ELF-1 (cell line): ENCODE data around the gene TCF25.
A peak's percentile ranks its signal among the peaks of the same experiment; 100 is the strongest.
"Not testable (repeated sequence)": the region's sequence is repeated elsewhere in the genome, so short reads cannot be mapped to it uniquely, and the experiment has no call there.

Experiments
- DNase-seq: peaks from one replicate; pipeline ENCODE4 v3.0.0-alpha.2; 2016; ENCODE audit warnings: low read depth, low spot score

TCF25 gene, protein sequence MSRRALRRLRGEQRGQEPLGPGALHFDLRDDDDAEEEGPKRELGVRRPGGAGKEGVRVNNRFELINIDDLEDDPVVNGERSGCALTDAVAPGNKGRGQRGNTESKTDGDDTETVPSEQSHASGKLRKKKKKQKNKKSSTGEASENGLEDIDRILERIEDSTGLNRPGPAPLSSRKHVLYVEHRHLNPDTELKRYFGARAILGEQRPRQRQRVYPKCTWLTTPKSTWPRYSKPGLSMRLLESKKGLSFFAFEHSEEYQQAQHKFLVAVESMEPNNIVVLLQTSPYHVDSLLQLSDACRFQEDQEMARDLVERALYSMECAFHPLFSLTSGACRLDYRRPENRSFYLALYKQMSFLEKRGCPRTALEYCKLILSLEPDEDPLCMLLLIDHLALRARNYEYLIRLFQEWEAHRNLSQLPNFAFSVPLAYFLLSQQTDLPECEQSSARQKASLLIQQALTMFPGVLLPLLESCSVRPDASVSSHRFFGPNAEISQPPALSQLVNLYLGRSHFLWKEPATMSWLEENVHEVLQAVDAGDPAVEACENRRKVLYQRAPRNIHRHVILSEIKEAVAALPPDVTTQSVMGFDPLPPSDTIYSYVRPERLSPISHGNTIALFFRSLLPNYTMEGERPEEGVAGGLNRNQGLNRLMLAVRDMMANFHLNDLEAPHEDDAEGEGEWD

DNA sequence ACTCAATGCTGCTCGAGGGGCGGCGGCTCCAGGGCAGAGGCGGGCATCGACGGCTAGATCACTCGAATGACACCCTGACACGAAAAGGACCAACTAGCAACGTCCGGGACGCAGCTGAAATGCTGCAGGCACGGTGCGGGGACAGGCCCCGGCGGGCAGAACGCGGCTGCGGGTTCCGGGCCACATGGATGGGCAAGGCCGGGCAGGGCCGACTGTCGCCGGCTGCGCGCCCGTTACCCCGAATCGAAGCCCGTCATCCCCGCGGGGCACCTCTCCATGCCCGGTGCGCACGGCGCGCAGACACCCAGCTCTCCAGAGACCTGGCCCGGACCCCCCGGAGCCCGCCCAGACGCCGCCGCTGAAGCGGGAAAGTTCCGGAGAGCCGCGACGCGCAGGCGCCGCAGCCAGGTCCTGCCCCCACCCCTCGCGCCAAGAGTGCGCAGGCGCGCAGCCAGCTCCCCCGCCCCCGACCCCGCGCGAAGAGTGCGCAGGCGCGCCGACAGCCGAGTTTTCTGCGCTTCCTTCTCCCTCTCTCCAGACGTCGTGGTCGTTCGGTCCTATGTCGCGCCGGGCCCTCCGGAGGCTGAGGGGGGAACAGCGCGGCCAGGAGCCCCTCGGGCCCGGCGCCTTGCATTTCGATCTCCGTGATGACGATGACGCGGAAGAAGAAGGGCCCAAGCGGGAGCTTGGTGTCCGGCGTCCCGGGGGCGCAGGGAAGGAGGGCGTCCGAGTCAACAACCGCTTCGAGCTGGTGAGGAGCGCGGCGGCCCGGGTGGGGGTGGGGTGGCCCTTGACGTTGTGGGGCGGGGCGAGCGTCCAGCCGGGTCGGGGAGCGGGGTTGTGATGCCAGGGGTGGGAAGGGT, at the start of gene TCF25:
Gene TCF25, plus strand, starts transcription at position 484 of the 863 bp plus-strand sequence. Its CDS starts 76 bp downstream, at position 560.
- DNase-seq = peak; percentile 93

DNA sequence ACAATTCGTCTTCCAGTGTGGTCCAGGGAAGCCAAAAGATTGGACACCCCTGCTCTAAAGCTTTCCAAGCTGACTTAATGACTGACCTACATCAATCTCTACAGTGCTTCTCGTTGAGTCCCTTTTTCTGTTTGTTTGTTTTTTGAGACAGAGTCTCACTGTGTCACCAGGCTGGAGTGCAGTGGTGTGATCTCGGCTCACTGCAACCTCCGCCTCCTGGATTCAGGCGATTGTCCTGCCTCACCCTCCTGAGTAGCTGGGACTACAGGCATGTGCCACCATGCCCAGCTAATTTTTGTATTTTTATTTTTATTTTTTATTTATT, 49.6 kb upstream of the TCF25 start:
- DNase-seq = not testable (repeated sequence)

DNA sequence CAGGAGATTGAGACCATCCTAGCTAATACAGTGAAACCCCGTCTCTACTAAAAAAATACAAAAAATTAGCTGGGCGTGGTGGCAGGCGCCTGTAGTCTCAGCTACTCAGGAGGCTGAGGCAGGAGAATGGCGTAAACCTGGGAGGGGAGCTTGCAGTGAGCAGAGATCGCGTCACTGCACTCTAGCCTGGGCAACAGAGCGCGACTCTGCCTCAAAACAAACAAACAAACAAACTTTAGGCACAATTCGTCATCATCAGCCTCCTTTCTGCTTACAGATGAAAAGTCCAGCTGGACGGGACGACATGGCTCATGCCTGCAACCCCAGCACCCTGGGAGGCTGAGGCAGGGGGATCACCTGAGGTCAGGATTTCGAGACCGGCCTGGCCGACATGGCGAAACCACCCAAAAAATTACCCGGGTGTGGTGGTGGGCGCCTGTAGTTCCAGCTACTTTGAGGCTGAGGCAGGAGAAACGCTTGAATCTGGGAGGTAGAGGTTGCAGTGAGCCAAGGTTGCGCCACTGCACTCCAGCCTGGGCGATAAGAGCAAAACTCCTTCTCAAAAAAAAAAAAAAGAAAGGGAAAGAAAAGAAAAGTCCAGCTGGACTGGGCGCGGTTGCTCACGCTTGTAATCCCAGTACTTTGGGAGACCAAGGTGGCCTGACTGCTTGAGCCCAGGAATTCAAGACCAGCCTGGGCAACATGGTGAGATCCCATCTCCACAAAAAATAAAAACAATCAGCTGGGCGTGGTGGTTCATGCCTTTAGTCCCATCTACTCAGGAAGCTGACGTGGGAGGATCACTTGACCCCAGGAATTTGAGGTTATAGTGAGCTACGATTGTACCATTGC, 46.6 kb upstream of the TCF25 start:
- DNase-seq = no peak

DNA sequence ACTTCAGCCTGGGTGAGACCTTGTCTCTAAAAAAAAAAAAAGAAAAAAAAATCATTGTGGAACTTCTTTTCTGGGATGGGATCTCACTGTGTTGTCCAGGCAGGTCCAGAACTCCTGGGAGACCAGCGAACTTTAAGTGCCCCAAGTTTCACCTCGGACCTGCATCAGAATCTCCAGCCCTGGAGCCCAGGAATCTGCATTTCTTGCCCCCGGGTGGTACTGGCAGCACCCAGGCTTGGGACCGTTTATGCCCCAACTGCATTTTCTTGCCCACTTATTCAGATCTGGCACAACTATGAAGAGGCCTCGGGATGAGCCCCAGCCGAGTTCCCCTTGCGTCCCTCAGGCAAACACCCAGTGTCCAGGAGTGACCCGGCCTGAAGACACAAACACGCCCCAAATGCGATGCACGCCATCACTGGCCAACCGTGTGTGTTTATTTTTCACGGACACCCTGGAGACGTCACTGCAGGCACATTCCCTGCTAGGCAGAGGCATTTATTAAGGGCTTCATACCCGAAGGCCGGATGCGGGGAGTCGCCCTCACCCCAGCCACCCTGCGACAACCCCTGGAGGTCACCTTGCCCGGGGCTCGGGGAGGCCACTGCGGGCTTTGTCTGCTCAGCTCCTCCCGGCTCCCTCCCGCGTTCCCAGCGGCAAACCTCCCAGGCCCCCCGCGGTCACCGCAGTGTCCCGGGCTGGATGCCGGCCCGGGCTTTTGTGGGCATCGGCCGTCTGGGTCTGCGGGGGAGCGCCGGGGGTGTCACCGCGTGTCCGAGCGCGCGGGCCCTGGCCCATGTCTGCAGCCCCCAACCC, 45.8 kb upstream of the TCF25 start:
- peak; percentile 67 for DNase-seq

DNA sequence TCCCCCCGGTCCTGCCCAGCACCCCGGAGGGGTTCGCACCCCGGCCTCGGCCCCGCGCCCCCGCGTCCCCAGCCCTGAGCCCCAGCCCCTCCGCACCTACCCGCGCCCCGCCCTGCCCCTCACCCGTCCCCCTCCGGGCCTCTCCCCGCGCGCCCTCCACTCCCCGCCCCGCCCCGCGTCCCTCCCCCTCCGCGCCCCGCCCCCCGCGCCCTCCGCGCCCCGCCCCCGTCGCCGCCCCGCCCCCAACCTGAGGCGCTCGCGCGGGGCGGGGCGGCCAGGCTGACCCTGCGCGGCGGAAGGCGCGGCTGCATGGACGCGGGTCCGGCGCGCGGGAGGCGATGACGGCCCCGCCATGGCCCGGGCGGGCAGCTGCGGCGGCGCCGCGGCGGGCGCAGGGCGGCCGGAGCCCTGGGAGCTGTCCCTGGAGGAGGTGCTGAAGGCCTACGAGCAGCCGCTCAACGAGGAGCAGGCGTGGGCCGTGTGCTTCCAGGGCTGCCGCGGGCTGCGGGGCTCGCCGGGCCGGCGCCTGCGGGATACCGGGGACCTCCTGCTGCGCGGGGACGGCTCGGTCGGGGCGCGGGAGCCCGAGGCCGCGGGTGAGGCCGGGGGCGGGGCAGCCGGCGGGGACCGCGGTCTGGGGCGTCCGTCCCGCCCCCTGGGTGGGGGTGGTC, 45.1 kb upstream of the TCF25 start, which contains the start of gene SPIRE2:
Gene SPIRE2, plus strand, starts transcription at position 277 of the 671 bp plus-strand sequence. Its CDS starts 76 bp downstream, at position 353.
- peak; percentile 83 for DNase-seq

DNA sequence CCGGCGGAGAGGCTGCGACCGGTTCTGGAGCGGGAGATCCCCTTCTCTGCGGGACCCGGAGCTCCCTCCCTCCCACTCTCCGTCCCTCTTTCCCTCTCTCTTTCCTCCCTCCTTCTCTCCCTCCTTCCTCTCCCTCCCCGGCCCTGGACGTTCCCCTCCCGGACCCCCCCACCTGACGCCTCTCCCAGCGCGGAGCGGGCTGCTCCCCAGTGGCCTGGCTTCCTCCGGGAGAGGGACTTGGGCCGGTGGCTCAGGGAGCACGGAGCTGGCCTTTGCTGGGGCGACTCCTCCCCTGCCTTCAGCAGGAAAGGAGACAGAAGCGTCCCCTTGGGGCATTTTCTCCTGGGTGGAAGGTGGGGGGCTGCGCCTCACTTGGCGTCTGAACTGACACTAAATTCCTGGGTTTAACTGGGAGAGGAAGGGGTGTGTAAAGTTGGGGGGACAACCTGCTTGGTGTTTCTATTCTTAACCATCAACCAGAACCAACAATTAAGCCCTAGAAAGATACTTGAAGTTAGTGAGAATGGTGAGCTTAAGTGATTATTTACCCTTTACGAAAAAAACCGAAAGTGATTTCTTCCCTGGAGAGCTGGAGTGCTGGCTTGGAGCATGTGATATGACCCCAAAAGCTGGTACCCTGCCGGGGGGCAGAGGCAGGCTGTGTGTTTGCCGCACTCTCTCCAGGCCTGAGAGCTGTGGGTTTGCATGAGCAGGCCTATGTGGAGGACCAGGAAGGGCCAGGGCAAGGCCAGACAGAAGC, 44.3 kb upstream of the TCF25 start:
- no peak for DNase-seq

DNA sequence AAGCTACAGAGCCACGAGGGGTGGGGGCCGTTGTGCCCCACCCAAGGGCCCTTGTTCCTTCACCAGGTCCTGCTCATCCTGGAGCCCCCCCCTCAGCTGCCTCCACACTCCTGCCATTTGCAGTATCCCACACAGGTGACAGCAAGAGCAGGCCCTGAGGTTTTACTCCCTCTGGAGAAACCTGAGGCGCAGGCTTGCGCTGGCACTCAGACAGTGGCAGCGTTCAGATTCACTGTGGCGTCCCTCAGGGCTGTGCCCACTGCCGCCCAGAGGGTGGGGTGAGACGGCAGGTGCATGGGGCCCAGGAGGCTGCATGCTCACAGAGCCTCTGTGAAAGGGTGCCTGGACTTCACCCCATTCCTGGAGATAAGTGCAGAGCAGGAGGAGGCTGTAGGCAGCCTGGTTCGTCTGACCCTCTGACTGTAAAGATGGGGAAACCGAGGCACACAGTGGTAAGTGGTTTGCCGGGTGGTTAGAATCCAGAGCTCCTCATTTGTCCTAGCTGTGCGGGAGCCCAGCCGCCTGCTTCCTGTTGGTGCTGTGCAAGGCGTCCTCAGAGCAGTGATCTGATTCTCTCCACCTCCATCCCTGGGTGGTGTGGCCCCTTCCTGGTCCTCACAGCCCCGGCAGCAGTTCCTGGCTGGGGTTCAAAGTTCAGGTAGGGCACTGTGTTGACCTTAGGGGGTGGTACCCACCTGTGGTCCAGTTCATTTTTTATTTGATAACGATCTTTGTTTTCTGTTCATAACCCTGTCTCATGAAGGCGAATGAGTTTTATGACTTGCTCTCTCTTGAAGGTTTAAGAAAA, 43.6 kb upstream of the TCF25 start:
- no peak for DNase-seq

DNA sequence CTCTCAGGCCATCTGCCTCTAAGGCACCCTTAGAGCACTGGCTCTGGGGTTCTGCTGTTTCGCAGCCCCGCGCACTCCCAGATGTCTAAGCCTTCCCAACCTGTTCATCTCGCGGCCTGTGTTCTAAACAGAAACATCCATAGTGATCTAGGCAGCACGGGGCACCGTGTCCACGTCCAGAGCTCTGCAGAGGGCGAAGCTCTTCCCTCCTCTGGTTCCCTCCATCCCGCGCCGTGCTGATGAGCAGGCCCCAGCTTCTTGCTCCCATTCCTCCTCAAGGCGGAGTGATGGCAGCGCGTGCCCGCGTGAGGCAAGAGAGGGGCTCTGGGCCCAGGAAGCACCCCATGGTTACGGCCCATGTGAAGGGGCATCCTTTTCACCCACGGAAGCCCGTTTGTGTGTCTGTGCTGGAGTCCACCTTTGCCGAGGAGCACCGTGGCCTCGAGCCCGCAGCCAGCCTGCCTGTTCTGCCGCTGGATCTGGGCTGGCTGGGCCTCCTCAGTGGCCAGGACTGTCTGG, 41.5 kb upstream of the TCF25 start:
- DNase-seq = no peak

DNA sequence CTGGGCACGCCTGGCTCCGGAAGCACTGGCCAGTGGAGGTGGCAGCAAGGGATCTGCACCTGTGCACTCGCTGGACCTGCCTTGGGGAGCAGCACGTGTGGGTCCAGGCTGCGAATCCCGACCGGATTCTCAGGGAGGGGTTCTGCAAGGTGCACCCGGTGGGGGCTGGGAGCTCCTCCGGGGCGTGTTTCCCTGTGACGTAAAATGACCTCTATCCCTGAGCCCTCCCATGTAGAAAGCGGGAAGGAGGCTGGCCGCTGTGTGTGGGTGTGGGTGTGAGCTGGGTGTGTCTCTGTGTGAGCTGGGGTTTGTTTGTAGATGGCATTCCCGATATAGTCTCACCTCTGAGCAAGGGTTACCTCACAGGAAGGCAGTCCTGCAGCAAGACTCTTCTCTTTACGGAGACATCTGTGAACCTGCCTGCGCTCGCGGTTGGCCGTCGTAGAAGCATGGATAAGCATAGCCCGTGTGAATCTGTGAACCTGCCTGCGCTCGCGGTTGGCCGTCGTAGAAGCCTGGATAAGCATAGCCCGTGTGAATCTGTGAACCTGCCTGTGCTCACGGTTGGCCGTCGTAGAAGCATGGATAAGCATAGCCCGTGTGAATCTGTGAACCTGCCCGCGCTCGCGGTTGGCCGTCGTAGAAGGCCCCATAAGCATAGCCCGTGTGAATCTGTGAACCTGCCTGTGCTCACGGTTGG, 39.6 kb upstream of the TCF25 start:
- DNase-seq = peak; percentile 51

DNA sequence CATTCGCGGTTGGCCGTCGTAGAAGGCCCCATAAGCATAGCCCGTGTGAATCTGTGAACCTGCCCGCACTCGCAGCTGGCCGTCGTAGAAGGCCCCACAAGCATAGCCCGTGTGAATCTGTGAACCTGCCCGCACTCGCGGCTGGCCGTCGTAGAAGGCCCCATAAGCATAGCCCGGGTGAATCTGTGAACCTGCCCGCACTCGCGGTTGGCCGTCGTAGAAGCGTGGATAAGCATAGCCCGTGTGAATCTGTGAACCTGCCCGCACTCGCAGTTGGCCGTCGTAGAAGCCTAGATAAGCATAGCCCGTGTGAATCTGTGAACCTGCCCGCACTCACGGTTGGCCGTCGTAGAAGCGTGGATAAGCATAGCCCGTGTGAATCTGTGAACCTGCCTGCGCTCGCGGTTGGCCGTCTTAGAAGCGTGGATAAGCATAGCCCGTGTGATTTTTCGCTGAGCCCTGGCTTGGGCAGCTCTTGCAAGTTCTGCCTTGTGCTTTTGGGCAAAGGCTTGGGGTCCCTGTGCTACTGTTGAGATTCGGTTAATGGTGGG, 38.5 kb upstream of the TCF25 start:
- not testable (repeated sequence) for DNase-seq

DNA sequence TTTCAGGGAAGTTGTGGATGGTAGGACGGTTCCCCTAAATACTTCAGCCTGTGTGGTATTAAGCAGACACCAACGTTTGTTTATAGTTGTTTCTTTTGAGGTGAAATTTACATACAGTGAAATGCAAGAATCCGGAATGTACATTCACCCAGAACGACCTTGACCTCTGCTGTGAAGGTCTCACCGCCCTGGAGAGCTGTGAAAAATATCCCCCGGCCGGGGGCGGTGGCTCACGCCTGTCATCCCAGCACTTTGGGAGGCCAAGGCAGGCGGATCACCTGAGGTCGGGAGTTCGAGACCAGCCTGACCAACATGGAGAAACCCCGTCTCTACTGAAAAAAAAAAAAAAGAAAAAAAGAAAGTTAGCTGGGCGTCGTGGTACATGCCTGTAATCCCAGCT, 36.9 kb upstream of the TCF25 start:
- DNase-seq = not testable (repeated sequence)

DNA sequence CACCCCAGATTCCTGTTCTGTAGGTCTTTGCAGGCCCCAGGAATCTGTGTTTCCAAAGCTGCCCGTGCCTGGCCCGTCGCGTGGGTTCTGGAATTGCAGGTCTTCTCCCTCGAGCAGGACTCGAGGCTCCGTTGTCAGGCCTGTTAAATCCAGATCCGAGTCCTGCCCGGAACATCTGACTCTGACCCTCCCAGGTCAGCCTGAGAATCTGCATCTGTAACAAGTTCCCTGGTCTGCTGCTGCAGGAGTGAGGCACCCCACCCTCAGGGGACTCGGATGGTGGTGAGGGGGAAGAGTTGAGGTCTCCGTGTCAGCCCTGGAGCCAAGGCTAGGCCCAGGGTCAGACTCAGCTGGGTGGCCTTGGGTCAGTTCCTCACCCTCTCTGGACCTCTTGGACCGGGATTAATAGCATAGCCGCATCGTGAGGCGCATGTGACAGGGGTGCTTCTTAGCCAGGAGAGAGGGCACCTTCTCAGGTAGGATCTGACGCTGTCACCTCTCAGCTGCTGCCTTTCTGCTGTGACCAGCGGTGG, 36.3 kb upstream of the TCF25 start:
- DNase-seq = no peak

DNA sequence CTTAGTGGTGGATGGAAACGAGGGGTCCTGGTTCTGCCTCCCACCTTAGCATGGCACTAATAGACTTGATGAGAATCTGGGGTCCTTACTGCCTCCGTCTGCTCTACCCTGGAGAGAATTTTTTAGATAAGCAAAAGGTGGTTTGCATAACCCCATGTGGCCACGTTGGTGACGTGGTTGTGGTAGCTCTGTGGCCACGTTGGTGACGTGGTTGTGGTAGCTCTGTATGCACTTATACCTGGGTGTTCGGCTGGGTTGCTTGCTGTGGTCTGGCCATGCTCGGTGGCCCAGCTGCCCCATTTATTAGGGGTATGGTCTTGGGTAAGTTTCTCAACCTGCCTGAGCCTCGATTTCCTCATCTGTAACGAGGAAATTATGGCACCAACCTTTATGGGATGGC, 32.1 kb upstream of the TCF25 start:
- DNase-seq = no peak

DNA sequence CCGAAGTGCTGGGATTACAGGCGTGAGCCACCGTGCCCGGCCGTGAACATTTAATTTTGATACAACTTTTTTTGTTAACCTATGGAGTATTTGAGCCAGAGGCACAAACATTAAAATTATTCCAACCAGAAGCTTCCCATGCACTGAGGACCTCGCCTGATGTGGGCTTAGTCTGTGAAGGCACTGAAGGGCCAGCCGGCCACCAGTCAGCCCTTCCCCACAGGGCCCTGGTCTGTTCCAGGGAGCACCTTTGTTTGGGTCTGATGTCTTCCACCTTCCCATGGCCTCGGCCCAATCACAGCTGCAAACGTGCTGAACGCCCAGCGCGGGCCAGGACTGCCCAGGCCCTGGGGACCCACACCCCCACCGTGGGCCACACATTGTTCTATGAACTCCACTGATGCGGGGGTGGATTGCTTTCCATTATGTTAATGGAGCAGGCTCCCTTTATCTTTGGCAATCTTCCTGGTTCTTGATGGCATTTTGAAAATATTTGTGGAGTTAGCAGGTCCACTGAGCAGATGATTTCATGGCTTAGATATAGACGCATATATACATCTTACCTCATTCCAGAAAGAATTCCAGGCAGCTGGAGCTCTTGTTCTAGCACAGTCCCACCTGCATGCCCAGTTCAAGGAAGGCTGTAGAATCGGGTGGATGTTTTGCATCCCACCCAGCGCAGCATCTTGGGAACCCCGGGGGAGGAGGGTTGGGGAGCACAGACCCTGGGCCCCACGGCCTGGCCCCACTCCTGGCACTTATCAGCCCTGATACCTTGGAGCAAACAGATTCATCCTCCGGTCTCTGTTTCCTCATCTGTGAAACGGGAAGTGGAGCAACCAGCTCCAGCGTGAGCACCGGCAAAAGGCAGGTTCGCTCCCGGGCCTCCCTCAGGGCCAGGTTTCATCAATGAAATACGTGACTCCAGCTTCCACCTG, 30.7 kb upstream of the TCF25 start:
- DNase-seq = no peak
